Endothelial cell of umbilical vein (primary cell): ENCODE data around the gene ARID1B.

Experiments
- CTCF ChIP-seq, 2 donors: IDR thresholded peaks; 1 replicate in 1 of 2; 2 replicates in 1 of 2; pipeline ENCODE4 v1.5.1; 2011; ENCODE audit warnings: low read length in 2 of 2, mild to moderate bottlenecking in 2 of 2, moderate library complexity in 2 of 2, control low read depth in 1 of 2, inconsistent platforms in 1 of 2, low read depth in 1 of 2; ENCODE audit not compliant: insufficient read depth in 1 of 2; ENCODE audit errors: extremely low read depth in 1 of 2
- EZH2 ChIP-seq: IDR thresholded peaks from 2 replicates; pipeline ENCODE4 v1.6.1; 2012; ENCODE audit warnings: borderline replicate concordance, low read depth, mild to moderate bottlenecking, moderate library complexity, low read length, inconsistent platforms; ENCODE audit not compliant: severe bottlenecking
- GATA2 ChIP-seq: IDR thresholded peaks from 2 replicates; pipeline ENCODE4 v1.7.0; 2011; ENCODE audit warnings: low read depth, mild to moderate bottlenecking, moderate library complexity, mixed read lengths, low read length; ENCODE audit not compliant: insufficient read length, insufficient read depth
- JUN ChIP-seq: IDR thresholded peaks from 2 replicates; pipeline ENCODE4 v1.6.1; 2011; ENCODE audit warnings: borderline replicate concordance, low read depth; ENCODE audit not compliant: insufficient read length, insufficient read depth
- MAX ChIP-seq: IDR thresholded peaks from 2 replicates; pipeline ENCODE4 v1.6.1; 2011; ENCODE audit not compliant: insufficient read depth, insufficient read length
- POLR2A ChIP-seq: IDR thresholded peaks from 2 replicates; pipeline ENCODE4 v1.6.1; 2012; ENCODE audit warnings: low read depth, mild to moderate bottlenecking, control low read depth, low read length
- POLR2AphosphoS5 ChIP-seq: IDR thresholded peaks from 2 replicates; pipeline ENCODE4 v1.6.1; 2012; ENCODE audit warnings: low read depth, mild to moderate bottlenecking, control low read depth, low read length, moderate library complexity; ENCODE audit not compliant: insufficient read depth

GRCh38 chr6:157050537-157051265 lies 273.5 kb downstream of the ARID1B start:
- TF ChIP-seq CTCF (IDR thresholded peaks at IDR 0.05; ENCODE audit: extremely low read depth in 1 of 2, insufficient read depth in 1 of 2, low read depth in 1 of 2, low read length in 2 of 2), result no peak
- no peak for TF ChIP-seq POLR2A
- no peak for TF ChIP-seq MAX
- no peak for TF ChIP-seq POLR2AphosphoS5
- no peak for TF ChIP-seq GATA2
- no peak for TF ChIP-seq EZH2
- TF ChIP-seq JUN, result no peak
